ENCODE results near the gene TTN. TPM values are rescaled to one million over a fixed set of nuclear protein-coding genes. Genes with fewer than 3 reads are reported as not detected.
"Not testable (repeated sequence)": the region's sequence is repeated elsewhere in the genome, so short reads cannot be mapped to it uniquely, and the experiment has no call there.

The TTN gene
- total RNA-seq, 1 donor from 2014 or later, result 2.7 TPM

DNA sequence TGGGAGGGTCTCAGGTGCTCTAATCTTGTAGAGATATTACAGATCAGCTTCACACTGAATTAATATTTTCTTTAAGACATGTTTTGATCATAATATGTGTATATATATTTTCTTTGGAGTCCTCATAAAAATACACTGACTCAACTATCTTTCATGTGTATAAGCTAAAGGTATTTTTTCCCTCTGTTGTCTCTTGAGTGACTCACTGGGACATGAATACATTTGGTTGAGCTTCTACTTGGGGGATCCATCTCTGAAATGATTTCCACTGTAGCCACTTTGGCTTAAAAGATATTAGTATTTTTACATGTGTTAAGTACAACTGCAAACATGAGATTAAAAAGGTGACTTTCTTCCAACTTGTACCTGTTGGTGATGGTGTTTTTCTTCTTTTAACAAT lies 140.8 kb downstream of the TTN start:
- DNase-seq (ENCODE audit: low read depth, low spot score), result no peak

DNA sequence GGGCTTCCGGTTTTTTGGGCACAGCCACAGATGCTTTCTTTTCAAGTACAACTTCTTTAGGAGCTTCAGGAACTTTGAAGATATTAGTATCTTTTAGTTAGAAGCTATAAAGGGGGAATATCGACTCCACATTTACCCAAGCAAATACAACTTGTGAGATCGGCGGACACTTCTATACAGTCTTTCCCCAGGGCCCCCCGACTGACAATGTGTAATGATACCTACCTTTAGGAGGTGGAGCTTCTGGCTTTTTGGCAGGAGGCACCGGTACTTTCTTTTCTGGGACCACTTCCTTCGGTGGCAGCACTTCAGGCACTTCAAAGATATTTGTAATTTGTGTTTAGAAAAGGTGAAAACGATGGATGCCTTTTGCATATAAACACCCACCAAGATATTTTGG lies 148.7 kb downstream of the TTN start:
- not testable (repeated sequence) for DNase-seq (ENCODE audit: low read depth, low spot score)

DNA sequence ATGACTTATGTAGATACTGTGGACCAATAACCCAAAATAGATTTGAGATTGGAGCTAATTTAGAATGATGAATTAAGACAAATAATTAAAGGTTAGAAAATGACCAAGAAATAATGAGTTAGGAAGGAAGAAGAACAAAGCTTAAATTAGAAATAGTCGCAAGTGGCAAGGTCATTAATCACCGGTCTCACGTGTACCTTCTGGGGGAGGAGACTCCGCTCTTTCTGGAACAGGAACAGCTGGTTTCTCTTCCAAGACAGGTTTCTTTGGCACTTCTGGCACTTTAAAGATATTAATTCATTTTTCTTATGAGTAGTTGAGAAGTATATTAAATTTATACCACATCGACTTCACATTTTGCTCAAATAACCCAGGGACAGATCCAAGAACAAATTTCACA lies 156.7 kb downstream of the TTN start:
- DNase-seq (ENCODE audit: low read depth, low spot score), result no peak

DNA sequence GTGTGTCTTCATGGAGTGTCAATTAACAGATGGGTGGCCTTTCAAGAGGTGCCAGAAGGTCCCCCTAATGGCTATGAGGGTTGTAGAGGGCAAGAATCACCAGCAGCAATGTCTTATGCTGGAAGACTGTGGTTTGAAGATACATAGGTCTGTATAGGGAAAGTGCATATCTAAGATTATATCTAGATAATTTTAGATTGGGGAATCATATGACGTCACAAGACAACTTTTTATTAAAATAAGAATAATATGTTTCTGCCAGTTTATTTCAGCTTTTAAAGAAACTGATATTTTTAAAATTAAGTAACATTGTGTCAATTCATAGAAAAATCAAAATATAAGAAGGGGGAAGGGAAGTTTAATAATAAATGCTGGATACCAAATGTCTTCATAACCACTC lies 162.3 kb downstream of the TTN start:
- DNase-seq (ENCODE audit: low read depth, low spot score), result no peak

DNA sequence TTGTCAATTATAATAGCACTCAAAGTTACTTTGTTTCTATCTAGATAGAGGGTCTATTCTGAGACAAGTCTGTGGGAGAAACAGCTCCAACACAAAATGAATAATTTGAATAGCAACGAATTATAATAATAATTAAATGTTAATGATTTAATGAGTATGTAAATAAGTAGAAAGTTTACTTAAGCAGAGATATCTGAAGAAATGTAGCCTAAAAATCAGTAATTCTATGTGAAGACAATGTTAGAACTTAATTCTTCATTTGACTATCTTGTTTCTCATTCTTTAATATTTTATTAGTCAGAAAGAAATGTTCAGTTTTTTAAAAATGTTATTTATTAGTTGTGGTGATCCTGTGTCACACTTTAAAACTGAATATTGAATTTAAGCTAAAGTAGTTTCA lies 165.7 kb downstream of the TTN start:
- DNase-seq (ENCODE audit: low read depth, low spot score), result no peak

DNA sequence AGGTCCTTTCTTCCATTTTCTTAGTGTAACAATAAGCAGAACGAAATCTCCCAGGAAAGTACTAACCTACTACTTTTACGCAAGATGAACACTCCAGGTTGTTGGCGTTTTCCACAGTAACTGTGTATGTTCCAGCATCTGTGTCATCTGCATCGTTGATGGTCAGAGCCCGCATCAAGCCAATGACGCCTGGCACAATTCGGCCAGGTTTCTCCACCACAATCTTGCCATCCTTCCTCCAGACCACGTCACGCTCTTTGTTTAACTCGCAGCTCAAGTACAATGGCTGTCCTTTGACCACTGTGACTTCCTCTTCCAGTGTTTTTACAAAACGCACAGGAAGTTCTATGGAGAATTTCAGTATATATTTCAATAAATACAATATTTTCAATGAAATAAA lies 171.3 kb downstream of the TTN start:
- no peak for DNase-seq (ENCODE audit: low read depth, low spot score)

DNA sequence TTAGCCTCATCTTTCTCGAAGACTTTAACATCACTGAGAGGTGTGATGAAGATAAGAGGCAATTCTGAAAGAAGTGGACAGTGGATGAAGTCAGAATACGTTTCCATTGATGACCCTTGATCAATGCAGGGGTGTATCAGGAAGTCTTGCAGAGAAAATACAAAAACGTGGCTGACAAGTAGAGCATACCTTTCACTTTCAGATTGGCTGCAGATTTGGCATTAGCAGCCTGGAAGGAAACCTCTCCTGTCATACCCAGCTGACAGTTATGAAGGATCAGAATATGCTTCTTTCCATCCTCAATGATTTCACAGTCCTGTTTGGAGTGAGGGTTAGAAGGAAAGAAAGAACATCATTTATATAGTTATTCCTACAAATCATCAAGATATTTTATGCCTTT lies 174.5 kb downstream of the TTN start:
- no peak for DNase-seq (ENCODE audit: low read depth, low spot score)

DNA sequence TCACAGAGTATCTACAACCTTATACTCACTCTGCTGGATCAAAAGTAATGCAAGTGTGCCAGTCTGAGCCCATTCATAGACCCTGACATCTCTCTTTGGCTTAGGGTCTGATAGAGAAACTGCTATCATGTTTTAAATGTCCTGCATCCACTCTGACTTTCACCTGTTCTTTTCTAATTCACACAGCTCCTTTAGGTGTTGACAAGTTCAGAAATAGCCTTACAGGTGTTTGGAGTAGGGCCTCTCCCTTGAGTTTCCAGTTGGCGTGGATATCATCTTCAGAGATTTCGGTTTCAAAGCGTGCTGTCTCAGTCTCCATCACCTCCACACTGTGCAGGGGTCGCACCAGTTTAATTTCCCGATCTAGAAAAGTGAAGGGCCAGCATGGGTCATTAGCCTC lies 176.6 kb downstream of the TTN start:
- DNase-seq (ENCODE audit: low read depth, low spot score), result no peak

DNA sequence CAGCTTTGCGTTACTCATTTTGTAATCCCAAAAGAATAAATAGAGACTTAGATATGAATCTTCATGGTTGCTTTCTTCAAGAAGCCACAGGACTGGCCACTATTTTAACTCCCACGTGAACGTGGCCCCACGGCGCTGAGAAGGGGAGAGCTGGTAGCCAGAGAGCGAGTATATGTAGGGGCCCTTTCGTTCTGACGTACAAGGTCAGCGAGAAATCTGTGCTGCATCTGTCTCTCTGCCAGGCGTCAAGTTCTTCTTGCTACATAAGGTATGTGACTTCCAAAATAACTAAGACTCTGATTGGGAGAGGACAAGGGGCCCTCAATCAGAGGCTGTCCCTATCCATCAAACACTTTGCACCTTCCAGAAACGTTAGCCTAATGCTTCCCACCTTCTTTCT lies 177.8 kb downstream of the TTN start:
- DNase-seq (ENCODE audit: low read depth, low spot score), result no peak

DNA sequence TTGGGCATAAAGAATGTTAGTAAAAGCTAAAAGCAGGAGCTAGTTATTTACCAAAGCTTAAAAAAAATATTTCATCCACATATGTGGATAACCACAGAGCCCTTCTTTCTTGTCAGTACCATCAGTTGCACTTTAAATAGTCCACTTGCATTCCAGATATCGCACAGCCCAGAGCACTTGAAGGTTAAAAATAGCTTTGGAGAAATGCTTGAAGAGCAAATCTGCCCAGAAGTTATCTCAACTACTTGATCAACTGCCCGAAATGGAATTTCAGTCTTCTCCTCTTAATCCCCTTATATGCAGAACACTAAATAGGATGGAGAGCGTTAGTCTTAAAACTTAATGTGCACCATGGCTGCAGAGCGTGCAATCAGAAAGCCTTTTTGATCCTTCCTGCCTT lies 178.6 kb downstream of the TTN start:
- no peak for DNase-seq (ENCODE audit: low read depth, low spot score)

DNA sequence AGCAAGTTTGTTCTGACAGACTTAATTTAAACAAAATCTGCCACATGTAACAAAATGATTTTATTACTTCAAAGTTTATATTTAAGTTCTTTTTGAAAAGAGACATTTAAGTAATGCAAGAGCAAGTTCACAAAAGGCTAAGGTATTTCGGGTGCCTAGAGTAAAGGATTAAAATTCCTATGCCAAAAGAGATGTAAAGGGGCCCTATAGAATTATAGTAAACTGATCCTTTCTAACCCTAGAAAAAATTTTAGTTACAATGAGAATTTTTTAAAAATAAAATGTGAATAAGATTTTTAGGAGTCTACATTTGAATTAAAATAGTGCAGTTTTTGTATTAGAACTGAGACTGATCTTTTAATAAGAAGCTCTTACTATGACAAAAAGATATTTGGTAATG lies 179.8 kb downstream of the TTN start:
- DNase-seq (ENCODE audit: low read depth, low spot score), result no peak

DNA sequence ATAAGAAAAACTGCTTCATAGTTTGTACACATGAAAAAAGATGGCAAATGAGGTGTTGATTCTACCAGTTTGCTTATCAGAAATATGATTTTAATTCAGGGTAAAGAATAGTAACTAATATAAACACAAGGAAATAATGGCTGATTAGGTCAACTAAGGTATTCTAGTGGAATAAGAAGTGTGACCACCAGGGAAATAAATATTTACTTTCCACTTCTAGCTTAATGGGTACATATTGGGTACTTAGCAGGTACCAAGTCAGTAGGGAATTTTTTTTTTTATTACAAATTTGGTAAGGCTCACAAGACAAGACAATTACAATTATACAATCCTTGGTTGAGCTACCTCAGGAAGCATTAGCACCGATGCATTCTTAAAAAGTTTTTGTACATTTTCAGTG lies 191.3 kb downstream of the TTN start:
- DNase-seq (ENCODE audit: low read depth, low spot score), result no peak

DNA sequence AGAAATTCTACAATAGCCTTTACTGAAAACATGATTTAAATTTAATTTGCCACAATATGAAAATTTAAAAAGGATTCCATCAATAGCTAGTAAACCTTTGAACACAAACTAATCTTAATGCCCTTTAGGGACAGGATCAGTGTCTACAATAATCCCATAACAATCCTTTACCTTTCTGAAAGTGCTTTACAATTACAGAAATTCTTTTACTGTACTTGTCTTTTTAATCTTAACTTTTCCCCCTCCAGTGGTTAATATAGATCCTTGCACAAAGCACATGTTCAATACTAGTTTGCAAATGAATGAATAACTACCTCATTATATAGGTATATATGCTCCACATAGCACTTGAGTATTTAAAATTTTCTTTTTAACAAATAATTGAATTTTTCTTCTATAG lies 204.3 kb downstream of the TTN start:
- DNase-seq (ENCODE audit: low read depth, low spot score), result no peak

DNA sequence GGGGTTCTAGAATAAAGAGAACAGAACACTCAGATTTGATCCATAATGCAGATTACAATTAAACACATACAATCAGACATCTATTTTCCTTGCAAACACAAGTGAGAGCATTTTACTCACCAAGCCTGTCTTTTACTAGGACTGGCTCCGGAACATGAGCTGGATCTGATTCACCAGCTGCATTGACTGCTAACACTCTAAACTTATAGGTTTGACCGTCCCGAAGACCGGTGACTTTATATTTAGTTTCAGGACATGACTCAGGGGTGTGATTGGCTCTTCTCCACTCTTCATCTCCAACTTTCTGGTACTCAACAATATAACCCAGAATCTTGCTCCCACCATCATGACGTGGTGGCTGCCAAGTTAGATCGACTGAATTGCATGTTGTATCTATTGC lies 214.6 kb downstream of the TTN start:
- no peak for DNase-seq (ENCODE audit: low read depth, low spot score)

DNA sequence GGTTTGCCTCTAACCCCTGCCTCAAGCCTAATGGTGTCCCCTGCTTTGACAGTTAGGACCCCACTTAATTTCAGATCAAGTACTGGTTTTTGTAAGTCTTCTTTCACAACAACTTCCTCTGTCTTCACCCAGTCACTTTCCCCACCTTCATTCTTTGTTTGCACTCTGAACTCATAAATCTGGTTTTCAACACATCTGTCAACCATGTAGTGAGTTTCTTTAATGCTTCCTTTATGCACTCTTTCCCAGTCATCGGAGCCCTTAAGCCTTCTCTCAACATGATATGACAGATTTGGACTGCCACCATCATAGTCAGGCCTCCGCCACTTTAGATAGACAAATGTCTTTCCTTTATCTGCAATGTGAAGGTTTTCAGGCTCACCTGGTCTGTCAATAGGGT lies 217.9 kb downstream of the TTN start:
- no peak for DNase-seq (ENCODE audit: low read depth, low spot score)

DNA sequence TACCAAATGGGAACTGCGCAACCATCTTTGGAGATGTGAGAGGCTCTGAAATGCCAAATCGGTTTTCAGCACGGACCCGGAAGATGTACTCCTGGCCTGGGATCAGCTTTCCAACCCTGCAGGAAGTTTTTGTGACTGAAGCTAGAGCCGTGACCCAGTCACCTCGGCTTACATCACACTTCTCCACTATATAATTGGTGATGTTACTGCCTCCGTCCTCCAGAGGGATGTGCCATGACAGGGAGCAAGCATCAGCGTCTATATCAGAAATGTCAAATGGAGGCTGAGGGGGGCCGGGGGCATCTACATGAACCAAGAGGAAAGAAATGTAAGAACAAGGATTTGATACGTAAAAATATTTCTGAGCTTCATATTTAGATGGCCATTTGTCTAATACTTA lies 222.6 kb downstream of the TTN start:
- no peak for DNase-seq (ENCODE audit: low read depth, low spot score)

DNA sequence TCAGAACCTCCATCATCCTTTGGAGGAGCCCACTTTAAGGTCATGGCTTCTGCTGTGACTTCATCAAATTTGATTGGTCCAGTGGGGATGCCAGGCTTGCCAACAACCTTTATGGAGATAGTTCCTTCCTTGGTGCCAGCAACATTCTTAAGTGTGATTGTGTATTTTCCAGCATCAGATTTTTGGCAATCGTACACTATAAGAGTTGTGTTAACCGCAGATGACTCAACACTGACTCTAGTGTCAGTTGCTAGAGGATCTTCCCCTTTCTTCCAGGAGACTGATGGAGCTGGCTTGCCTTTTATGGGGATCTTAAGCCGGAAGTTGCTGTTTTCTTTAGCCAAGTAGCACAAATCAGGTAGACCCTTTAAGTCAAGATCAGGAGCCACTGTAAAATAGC lies 228.2 kb downstream of the TTN start:
- DNase-seq (ENCODE audit: low read depth, low spot score), result no peak

DNA sequence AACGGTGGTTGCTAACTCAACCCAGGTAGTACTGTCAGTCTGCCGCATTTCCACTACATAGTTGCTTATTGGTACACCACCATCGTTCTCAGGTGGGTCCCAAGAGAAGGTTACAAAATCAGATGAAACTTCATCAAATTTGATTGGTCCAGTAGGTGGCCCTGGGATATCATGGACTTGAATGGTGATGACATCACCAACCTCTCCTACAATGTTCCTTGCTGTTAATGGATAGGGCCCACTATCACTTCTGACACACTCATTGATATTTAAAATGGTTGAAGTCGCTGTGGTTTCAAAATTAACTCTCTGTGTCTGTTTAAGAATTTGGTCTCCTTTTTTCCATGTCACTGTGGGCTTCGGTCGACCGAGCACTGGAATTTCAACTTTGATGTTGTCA lies 232.4 kb downstream of the TTN start:
- DNase-seq (ENCODE audit: low read depth, low spot score), result no peak

DNA sequence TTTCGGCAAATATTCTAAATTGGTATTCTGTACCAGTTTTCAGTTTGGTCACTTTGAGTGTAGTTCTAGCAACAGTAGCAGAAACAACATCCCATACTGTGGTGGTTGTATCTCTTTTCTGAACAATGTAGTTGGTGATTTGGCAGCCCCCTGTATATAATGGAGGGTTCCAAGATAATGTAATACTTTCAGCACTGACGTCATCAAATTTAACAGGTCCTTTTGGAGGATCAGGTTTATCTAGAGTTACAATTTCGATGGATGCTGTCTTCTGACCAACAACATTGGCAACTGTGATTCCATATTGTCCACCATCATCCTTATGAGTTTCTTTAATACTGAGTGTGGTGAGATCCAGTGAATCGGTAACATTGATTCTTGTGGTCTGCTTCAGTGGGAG lies 239.0 kb downstream of the TTN start:
- DNase-seq (ENCODE audit: low read depth, low spot score), result no peak

DNA sequence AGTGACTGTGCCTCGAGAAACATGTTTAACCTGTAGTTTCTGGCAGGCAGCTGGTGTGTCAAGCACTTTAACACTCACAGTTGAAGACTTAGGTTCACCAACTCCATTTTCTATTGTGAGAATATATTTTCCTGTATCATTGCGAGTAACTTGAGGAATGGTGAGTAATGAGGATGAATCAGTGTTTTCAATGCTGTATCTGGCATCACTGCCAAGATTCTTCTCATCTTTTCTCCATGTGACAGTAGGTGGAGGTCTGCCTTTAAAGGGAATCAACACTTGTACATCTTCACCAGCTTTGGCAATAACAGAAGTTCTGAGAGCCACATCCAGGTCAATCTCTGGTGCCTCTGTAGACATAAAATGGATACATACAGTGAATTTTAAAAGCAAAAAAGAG lies 254.2 kb downstream of the TTN start:
- DNase-seq (ENCODE audit: low read depth, low spot score), result no peak

DNA sequence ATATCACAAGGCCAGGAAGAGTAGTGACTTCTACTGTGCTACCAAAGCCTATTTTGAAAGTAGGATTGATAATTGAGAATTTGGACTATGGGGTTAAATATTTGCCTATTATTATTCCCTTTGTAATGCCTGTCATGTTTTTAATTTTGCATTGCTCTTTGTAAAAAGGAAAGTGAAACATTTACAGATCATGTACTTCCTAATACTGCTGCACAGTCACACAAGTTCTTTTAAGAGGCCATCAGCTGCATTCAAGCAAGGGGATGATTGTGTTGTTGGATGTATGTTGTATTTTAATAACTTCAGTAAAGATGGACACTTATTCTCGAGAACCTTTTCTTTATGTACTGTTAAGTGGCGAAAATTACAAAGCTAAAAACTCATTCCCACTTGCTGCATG lies 256.9 kb downstream of the TTN start:
- no peak for DNase-seq (ENCODE audit: low read depth, low spot score)

DNA sequence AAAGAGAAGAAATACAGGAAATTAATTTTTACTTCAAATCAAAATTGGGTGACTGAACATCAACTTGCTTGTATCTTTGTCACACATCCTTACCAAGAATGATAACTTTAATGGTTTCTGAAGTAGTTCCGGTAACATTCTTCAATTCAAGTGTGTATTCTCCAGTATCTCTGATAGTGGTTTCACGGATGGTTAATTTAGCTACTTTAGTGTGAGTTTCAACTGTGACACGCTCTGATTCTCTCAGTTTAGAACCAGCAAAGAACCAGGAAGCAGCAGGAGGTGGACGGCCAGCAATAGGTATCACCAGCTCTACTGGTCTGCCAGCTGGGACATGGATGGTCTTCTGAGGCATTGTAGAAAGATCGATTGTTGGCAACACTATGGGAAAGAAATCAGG lies 264.7 kb downstream of the TTN start:
- DNase-seq (ENCODE audit: low read depth, low spot score), result no peak

DNA sequence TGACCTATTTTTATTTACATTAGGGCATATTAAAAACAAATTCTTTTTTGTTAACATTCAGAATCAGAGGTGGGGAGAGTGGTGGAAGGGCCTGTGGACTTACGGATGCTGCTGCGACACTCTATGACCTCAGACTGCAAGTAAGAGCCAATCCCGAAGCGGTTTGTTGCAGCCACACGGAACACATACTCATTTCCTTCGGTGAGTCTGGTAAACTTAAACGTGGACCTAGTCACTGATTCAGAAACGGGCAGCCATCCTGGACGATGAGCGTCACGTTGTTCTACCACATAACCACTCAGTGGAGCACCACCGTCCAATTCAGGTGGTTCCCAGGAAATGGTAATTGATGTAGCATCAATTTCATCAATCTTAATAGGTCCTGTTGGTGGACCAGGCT lies 265.1 kb downstream of the TTN start:
- no peak for DNase-seq (ENCODE audit: low read depth, low spot score)

DNA sequence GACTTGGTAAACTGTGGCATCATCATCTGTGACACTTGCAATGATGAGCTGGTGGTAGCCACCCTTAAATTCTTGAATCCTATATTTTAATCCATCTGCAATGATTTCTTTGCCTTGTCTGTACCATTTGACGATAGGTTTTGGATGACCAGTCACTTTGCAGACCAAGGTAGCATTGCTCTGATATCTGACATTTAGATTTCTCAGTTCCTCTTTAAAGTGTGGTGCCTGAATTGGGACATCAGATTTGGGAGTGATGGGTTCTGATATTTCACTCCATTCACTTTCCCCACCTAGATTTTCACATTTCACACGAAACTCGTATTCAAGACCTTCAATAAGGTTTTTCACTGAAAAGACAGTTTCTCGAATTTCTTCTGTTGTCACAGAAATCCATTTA lies 271.2 kb downstream of the TTN start:
- no peak for DNase-seq (ENCODE audit: low read depth, low spot score)

DNA sequence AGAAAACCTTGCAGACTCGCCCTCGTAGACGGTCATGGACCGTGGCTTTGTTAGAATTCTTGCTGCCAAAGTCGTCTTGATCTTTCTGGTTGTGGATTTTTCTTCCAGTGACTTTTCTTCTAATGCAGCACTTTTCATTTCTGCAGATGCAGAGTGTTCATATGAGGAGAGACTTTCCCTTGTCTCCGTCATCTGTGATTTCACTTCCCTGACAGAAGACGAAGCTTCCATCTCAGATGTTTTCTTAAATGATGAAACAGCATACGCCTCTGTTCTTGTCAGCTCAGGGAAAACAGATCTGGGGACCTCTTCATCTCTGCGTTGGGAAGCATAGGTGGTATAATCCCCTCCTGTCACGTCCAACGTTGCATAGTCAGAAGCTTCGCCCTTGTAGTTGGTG lies 276.1 kb downstream of the TTN start:
- no peak for DNase-seq (ENCODE audit: low read depth, low spot score)

Measured in pulmonary artery endothelial cell (primary cell).